DMS114 treated with DMSO at 0.1 percent for 48 hours (cell line): ENCODE results near the gene CYTH3.
A peak's percentile ranks its signal among the peaks of the same experiment; 100 is the strongest.

Experiments
- DNase-seq: peaks from one replicate; lab custom pipeline; 2025; ENCODE audit not compliant: unreplicated experiment; lab: John Stamatoyannopoulos, UW

CYTH3 gene

GRCh38 chr7:6167587-6168476 is 104.6 kb downstream of the CYTH3 start:
- no peak for DNase-seq

DNA sequence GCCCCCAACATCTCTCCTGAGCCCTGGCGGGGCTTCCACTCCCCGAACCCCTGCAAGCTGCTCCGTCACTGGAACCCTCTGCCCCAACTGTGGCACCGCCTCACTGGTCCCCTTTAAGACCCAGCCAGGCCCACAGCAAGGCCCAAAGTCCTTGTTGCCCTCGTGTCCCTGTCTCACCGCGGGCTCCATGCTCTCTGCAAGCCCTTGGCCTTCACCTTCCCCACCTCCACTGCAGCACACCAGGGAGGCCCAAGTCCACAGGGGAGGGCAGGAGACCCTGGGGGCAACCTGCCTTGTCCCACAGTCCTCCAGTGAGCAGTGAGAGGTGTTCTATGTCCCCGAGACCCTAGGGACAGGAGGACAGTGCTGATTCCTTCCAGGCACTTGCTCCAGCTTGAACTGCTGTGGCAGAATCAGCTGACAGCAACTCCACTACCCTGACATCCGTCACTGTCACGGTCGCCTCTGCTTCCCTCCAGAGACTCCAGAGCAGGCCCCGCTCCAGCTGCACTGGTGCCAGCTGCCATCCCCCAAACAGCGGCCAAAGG is 105.3 kb downstream of the CYTH3 start:
- no peak for DNase-seq

DNA sequence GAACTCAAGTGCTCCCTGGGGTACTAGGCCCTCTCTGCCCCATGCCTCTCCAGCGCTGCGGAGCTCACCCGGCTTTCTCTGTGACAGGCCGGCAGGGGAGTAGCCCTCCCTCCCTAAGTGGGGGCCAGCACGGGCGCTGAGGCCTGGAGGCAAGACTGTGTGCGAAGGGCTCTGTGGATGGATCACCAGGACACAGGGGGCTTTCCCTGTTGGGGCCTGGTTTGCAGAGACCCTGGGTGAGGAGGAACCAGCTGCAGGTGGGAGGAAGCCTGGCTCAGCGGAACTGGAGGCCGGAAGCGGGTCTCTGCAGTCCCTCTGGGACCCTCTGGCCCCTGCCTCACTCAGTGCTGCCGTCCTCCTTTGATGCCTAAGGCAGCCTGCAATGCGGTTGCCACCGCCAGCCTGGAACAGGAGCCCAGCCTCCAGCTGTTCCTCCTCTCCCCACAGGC is 106.0 kb downstream of the CYTH3 start:
- no peak for DNase-seq

GRCh38 chr7:6165521-6166320 is 106.7 kb downstream of the CYTH3 start:
- DNase-seq, result no peak

- no peak for DNase-seq
These were observed 107.3 kb downstream of the CYTH3 start for GRCh38 chr7:6165075-6165474.

GRCh38 chr7:6164491-6164890 is 107.9 kb downstream of the CYTH3 start:
- no peak for DNase-seq

- DNase-seq, result no peak
These were observed 108.4 kb downstream of the CYTH3 start for GRCh38 chr7:6164010-6164409.

DNA sequence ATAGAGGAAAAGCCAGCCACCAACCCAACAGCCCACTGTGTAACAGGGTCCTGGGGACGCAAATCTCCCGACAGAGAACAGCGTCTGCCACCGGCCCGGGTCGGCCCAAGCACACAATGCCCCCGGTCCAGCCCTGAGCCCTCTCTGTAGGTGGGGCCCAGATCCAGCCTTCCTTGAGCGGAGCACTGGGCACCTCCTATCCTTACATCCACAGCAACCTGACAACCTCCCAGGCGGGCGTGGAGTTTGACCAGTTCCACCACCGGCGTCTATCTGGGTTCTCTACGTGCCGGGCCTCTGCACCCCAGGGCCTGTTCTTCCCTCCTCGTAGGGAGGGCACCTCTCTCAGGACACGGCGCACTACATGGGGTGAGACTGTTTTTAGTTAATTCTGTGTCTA is 109.0 kb downstream of the CYTH3 start:
- DNase-seq, result no peak

DNA sequence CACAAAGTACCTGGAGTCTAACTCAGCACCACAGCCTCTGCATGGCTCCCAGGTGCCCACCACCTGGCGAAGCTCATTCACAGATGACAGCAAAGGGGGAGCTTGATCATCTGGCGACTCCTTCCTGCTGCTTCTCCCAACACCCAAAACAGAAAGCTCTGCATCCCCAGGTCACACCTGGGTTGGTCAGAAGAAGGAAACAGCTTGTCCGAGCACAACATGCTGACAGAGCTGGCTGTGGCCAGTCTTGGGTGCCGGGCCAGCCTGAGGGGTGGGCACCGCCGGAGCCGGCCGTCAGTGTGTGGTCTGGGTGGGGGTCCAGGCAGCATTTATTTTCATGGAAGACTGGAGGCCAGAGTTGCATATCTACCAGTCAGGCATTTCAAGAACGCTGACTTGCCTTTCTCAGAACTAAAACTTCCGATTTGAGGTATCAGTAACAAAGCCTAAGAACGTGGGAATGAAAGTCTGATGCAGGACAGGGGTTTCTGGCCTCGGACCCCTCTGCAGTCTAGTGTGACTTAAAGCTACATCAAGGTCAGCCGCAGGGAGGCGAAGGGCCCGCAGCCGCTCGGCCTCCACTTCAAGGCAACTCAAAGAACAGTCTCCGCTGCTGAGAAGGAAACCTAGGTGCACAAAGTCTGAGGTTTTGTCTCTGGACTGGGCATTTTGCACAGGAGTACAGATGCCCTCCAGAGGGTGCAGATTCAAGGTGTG is 109.6 kb downstream of the CYTH3 start:
- no peak for DNase-seq

DNA sequence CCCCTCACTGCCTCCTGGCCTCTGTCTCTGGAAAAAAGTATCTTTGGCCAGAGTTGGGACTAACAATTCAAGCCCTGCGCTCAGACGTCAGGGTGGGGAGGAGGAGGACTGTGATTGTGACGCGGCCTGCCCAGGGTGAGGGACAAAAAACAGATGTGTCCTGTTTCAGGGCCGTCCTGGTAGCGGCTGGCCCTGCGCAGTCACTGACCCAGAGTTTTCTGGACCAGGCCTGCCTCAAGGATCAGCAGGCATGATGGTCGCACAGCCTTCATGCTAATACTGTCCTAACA is 110.1 kb downstream of the CYTH3 start:
- no peak for DNase-seq

DNA sequence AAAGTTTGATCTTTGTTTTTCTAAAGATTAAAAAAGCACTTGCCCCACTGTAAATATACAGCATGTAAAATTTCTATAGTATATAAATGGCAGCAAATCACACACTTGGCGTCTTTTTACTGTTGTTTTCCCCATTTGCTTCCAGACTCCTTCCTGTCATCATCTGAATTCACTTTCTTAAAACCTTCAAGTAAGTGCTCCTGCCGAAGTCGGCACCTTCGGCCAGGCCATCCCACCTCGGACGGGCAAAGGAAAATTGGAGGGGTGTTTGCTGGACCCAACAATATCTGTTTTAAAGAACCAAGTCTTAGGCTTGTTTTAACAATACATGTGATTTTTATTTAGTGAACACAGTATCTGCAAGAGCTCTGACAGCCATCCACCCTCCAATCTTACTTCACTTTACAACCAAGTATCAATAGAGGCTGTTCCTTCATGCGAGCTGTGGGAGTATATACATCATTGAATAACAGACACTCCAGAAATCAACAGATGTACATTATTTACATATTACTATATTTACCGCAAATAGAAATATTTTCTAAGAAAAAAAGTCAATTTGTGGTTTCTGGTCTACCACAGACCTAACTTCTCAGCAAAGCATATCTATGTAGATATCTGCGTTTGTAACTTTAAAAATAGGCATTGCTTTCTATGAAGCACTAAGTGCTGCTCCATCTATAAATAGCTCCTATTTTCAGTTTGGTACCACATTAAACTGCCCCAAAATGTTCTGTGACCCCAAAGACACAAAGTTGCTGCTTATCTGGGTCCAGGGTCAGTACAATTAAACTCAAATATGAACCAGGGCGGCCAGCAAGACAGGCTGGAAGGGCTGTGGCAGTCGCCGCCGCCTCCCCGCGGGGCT is 110.7 kb downstream of the CYTH3 start:
- DNase-seq, result no peak

DNA sequence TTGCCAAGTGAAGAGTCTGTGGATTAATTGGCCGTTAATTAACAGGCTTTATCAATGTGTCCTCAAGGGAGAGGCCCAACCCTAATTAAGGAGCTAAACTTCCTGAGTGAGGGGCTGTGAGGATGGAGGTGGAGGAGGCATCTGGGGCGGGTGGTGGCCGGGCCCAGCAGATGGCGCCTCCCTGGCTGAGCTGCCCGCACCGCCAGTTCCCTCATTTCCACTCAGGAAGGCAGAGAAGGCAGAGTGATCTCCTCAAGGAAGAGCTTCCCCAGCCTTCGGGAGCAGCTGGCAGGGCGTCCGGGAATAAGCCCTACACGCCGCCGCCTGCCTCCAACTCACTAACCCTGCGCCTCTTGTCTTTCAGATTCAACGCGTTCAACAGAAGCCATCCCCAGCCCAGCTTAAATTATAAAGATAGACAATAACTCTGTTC is 112.2 kb downstream of the CYTH3 start:
- DNase-seq, result peak; percentile 22

GRCh38 chr7:6159524-6160031 is 112.8 kb downstream of the CYTH3 start:
- DNase-seq, result no peak

DNA sequence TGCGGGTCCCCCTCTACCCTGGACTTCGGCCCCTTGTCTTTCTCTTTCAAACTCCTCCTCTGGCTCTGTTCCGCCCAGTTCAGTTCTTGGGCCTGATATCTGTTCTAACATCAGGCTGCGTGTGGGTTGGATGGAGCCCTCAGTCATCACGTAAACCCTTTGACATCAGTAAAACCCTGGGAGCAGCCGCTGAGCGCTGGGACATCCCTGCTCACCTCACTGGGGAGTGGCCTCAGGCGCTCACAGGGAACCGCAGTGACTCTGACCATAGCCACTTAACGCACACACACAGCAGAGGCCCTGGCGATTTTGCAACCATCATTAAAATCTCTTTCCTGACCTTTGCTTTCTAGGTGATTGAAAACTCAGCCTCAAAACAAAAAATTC is 113.3 kb downstream of the CYTH3 start:
- no peak for DNase-seq

DNA sequence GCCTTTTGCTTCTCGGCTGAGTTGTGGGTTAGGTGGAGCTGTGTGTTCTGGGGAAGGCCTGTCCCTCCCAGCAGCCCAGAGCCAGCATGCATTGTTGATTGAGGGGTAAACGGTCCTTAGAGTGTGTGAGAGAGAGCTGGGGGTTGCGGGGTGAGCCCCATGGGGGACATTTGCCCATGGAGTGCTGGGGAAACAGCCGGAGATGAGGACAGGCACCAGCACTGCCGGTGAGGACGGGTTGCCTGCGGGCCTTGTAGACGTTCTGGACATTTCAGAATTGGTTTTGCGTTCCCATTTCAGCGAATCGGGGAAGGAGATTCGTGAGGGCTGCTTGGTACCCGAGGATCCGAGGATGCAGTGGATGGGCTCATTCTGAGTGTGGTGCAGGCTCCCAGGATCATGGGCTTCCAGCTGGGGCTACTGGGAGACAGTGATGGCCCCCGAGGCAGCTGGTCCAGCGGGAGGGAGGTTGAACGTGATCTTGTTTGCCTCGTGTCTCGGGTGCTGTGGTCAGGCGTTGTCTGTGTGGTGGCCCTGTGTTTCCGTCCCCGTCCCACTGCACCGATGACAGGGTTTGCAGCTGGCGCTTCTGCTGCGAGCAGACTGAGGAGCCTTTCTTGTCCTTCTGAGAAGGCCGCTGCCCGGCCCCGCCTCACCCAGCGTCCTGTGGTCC is 113.9 kb downstream of the CYTH3 start:
- DNase-seq, result no peak

GRCh38 chr7:6157685-6158423 is 114.6 kb downstream of the CYTH3 start:
- DNase-seq, result no peak

DNA sequence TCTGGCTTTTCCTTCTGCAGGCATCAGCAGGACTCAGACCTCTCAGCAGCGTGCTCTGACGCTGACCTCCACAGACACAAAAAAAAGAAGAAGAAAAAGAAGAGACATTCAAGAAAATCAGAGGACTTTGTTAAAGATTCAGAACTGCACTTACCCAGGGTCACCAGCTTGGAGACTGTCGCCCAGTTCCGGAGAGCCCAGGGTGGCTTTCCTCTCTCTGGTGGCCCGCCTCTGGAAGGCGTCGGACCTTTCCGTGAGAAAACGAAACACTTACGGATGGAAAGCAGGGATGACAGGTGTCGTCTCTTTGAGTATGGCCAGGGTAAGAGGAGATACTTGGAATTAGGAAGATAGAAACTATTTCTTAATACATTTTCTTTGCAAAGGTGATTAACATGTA is 115.7 kb downstream of the CYTH3 start:
- no peak for DNase-seq

DNA sequence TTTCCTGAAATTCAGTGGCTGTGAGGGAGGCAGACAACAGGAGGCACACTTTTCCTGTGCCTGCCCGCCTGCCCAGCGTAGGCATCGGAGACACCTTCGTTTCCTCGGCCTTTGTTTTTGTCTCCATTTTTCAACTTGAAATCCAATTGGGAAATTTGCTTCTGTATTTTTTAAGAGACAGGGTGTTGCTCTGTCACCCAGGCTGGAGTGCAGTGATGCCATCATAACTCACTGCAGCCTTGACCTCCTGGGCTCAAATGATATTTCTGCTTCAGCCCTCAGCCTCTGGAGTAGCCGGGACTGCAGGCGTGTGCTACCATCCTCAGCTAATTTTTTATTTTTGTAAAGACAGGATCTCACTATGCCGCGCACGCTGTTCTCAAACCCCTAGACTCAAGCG is 116.8 kb downstream of the CYTH3 start:
- no peak for DNase-seq
